ENCODE data around the gene CORIN. TPM values are rescaled to one million over a fixed set of nuclear protein-coding genes. Genes with fewer than 3 reads are reported as not detected.
A peak's percentile ranks its signal among the peaks of the same experiment; 100 is the strongest.

CORIN gene
- total RNA-seq, 1 experiment from 2014 or later: 3.5 TPM

- Histone ChIP-seq H3K4me2 (ENCODE audit: low read length) (no peak overlapping the region), H3K79me2 (ENCODE audit: insufficient read depth, low read length) (no peaks in the 10 kb centered on the region), H3K36me3 (ENCODE audit: control insufficient read depth in 1 of 2, insufficient read depth in 2 of 2, low read length in 2 of 2) (no peaks in the 10 kb centered on the region), H3K27me3 (ENCODE audit: insufficient read depth, low read length) (no peaks in the 10 kb centered on the region), H3K9ac (ENCODE audit: low read length) (no peak overlapping the region), H3K4me3 (replicated peaks in 1 of 2; ENCODE audit: low read depth in 1 of 2, low read length in 2 of 2) (no peak overlapping the region), H3K9me2 (ENCODE audit: insufficient read depth) (no peaks in the 10 kb centered on the region), H3K27ac (ENCODE audit: low read depth, low read length) (no peak overlapping the region), H3K9me3 (ENCODE audit: control insufficient read depth in 1 of 2, insufficient read depth in 1 of 2, low read depth in 1 of 2, low read length in 2 of 2) (no peaks in the 10 kb centered on the region), H4K20me1 (ENCODE audit: insufficient read depth) (no peaks in the 10 kb centered on the region), H2AFZ (ENCODE audit: low read depth, low read length, poor library complexity, severe bottlenecking) (no peak overlapping the region), H3K4me1 (ENCODE audit: control insufficient read depth in 1 of 2, insufficient read depth in 2 of 2, low read length in 2 of 2) (no peaks in the 10 kb centered on the region)
- TF ChIP-seq POLR2AphosphoS5 (IDR thresholded peaks at IDR 0.05; ENCODE audit: low read depth, low read length) (no peak), TCF7L2 (IDR thresholded peaks at IDR 0.05; ENCODE audit: borderline replicate concordance, extremely low read depth, insufficient read depth, insufficient read length) (no peak)
- DNase-seq (ENCODE audit: low read depth, low spot score): no peak
- BruUV-seq (replicated peaks): no TSS peak
- ATAC-seq: no peak
- intact Hi-C loops (cut with micrococcal nuclease): no loop called here
- RAD21 ChIA-PET (ENCODE audit: low non-redundant PET in 1 of 2, low total read pairs in 2 of 2, uncharacterized antibody in 2 of 2, unreplicated experiment in 2 of 2): no interaction called here
- CTCF ChIA-PET: no interaction called here
- POLR2A ChIA-PET: no interaction called here
These were observed 173.6 kb downstream of the CORIN start for GRCh38 chr4:47664051-47664826.

- no peaks in the 10 kb centered on the region for H3K27me3 ChIP-seq (ENCODE audit: insufficient read depth, low read length)
- POLR2A ChIA-PET: no interaction called here
- H3K4me1 ChIP-seq (ENCODE audit: control insufficient read depth in 1 of 2, insufficient read depth in 2 of 2, low read length in 2 of 2): no peaks in the 10 kb centered on the region
- H4K20me1 ChIP-seq (ENCODE audit: insufficient read depth): no peaks in the 10 kb centered on the region
- peak; percentile 29 for DNase-seq (ENCODE audit: low read depth, low spot score)
- peak; percentile 72 for ATAC-seq
- H3K4me2 ChIP-seq (ENCODE audit: low read length): no peak overlapping the region
- BruUV-seq (replicated peaks): no TSS peak
- RAD21 ChIA-PET (ENCODE audit: low non-redundant PET in 1 of 2, low total read pairs in 2 of 2, uncharacterized antibody in 2 of 2, unreplicated experiment in 2 of 2): no interaction called here
- H3K79me2 ChIP-seq (ENCODE audit: insufficient read depth, low read length): no peaks in the 10 kb centered on the region
- H3K9me3 ChIP-seq (ENCODE audit: control insufficient read depth in 1 of 2, insufficient read depth in 1 of 2, low read depth in 1 of 2, low read length in 2 of 2): no peaks in the 10 kb centered on the region
- H3K36me3 ChIP-seq (ENCODE audit: control insufficient read depth in 1 of 2, insufficient read depth in 2 of 2, low read length in 2 of 2): no peaks in the 10 kb centered on the region
- no peak overlapping the region for H2AFZ ChIP-seq (ENCODE audit: low read depth, low read length, poor library complexity, severe bottlenecking)
- H3K9me2 ChIP-seq (ENCODE audit: insufficient read depth): no peaks in the 10 kb centered on the region
- TF ChIP-seq CTCF (IDR thresholded peaks at IDR 0.05 in 2 of 3, conservative IDR thresholded peaks at IDR 0.05 in 1 of 3; ENCODE audit: borderline replicate concordance in 1 of 3, insufficient read depth in 1 of 3, low read depth in 2 of 3, low read length in 2 of 3) (peak; percentile 9 to 79 (median 63); a peak in 4 of 6 replicates), CBX3 (IDR thresholded peaks at IDR 0.05; ENCODE audit: low read depth) (0 out of 2 replicates have a peak, but pooled peaks have one; percentile 17), ELF1 (IDR thresholded peaks at IDR 0.05; ENCODE audit: borderline replicate concordance, low read depth) (no peak)
- no peak overlapping the region for H3K4me3 ChIP-seq (replicated peaks in 1 of 2; ENCODE audit: low read depth in 1 of 2, low read length in 2 of 2)
- no peak overlapping the region for H3K27ac ChIP-seq (ENCODE audit: low read depth, low read length)
- CTCF ChIA-PET: no interaction called here
- intact Hi-C loops (cut with micrococcal nuclease): no loop called here
- H3K9ac ChIP-seq (ENCODE audit: low read length): no peak overlapping the region
These were observed 174.9 kb downstream of the CORIN start for GRCh38 chr4:47662975-47663374.

Data from HCT116 (cell line).